Left lung (tissue), 10 donors: ENCODE measurements around the gene CGGBP1. TPM values are rescaled to one million over a fixed set of nuclear protein-coding genes. Genes with fewer than 3 reads are reported as not detected.

Experiments
- ATAC-seq: fragments of 200-7000 bp; cut with Tn5 transposase; one replicate; pipeline ENCODE4 v1.9.1; 2020; ENCODE audit warnings: moderate library complexity
- DNase-seq, 4 donors: peaks; one replicate each; pipeline ENCODE4 v3.0.0-alpha.2; 2013 to 2020
- H3K27ac ChIP-seq, 2 donors: fragments of 200-600 bp; sonication (generic) in 1 of 2; one replicate each; pipeline versions ENCODE4 v1.5.0 to v1.8.0; 2020 to 2021
- H3K27me3 ChIP-seq, 2 donors: fragments of 200-600 bp; sonication (generic) in 1 of 2; one replicate each; pipeline versions ENCODE4 v1.5.0 to v1.8.0; 2020 to 2021
- H3K36me3 ChIP-seq, 2 donors: fragments of 200-600 bp; sonication (generic) in 1 of 2; one replicate each; pipeline versions ENCODE4 v1.5.0 to v1.8.0; 2020 to 2021
- H3K4me1 ChIP-seq, 2 donors: fragments of 200-600 bp; one replicate each; pipeline ENCODE4 v1.8.0; 2021
- H3K4me3 ChIP-seq, 2 donors: fragments of 200-600 bp; sonication (generic) in 1 of 2; one replicate each; pipeline versions ENCODE4 v1.5.0 to v1.8.0; 2020 to 2021; ENCODE audit warnings: mild to moderate bottlenecking in 1 of 2
- H3K9me3 ChIP-seq, 2 donors: fragments of 200-600 bp; sonication (generic) in 1 of 2; one replicate each; pipeline versions ENCODE4 v1.5.0 to v1.8.0; 2020 to 2021
- CTCF ChIP-seq, 2 donors: fragments of 200-600 bp; sonication (generic) in 1 of 2; IDR thresholded peaks; one replicate each; pipeline versions ENCODE4 v1.5.0 to v1.8.0; 2021; ENCODE audit warnings: antibody characterized with exemption in 2 of 2
- intact Hi-C, 2 donors: fragments of 100-400 bp; cut with DNase I; formaldehyde crosslinking; loops; one replicate each; pipeline versions ENCODE4 v1.11.2 to v1.14.2; 2022
- polyA plus RNA-seq, 6 donors: library from polyadenylated mRNA; unstranded; fragments of 120-200 nt; gene quantifications; one replicate each; pipeline ENCODE4 v1.2.1, GENCODE V29; 2013; ENCODE audit not compliant: insufficient read length in 6 of 6
- total RNA-seq, 2 donors: library from RNA; stranded (reverse); fragmentation: NEBNext Ultra II Directional; extraction: Animal tissue kit (Norgen Biotek cat#: 25700); gene quantifications; one replicate each; pipeline ENCODE4 v1.2.1, GENCODE V29; 2021
- donor health status: DM: no; HTN: yes; CAD: no.
- donor health status: DM: no; HTN: no; CAD: no.

CGGBP1 gene
- total and polyA plus RNA-seq, 8 donors = 62.3 to 142 (median 128) TPM

- DNase-seq (no peak), ATAC-seq (no peak)
- Histone ChIP-seq H3K27me3 (no peaks in the 10 kb centered on the region), H3K9me3 (no peaks in the 10 kb centered on the region), H3K27ac (no peak overlapping the region), H3K4me3 (no peak overlapping the region), H3K4me1 (no peaks in the 10 kb centered on the region), H3K36me3 (no peaks in the 10 kb centered on the region)
- TF ChIP-seq CTCF (IDR thresholded peaks at IDR 0.05) = no peak
- intact Hi-C loops = no loop called here
Observed at GRCh38 chr3:88040529-88040928, 18.3 kb downstream of the CGGBP1 start.

DNA sequence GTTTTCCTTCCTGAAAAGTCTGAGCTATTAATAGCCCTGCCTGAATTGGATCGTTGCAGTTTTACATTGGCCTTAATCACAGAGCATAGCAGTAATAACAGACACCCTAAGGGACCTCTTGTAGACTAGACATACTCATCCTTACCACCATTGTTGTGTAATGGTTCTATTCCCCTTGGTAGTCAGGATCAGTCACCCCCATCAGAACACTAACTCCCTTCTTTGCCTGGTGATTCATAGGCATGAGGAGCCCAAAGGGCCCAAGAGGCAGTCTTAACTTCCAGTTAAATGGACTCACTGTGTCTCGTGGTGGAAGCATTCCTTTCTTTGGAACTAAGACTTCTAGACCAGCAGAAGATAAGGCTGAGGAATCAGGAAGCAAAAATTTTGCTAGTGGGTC is 20.2 kb downstream of the CGGBP1 start:
- H3K9me3 ChIP-seq = no peaks in the 10 kb centered on the region
- no peaks in the 10 kb centered on the region for H3K36me3 ChIP-seq
- no peak for ATAC-seq
- H3K27ac ChIP-seq = no peak overlapping the region
- H3K4me3 ChIP-seq = no peak overlapping the region
- DNase-seq = no peak
- intact Hi-C loops = no loop called here
- H3K4me1 ChIP-seq = peaks cover 0 to 4% of the 10 kb centered on the region in 2 donors
- TF ChIP-seq CTCF (IDR thresholded peaks at IDR 0.05) = no peak
- no peaks in the 10 kb centered on the region for H3K27me3 ChIP-seq

DNA sequence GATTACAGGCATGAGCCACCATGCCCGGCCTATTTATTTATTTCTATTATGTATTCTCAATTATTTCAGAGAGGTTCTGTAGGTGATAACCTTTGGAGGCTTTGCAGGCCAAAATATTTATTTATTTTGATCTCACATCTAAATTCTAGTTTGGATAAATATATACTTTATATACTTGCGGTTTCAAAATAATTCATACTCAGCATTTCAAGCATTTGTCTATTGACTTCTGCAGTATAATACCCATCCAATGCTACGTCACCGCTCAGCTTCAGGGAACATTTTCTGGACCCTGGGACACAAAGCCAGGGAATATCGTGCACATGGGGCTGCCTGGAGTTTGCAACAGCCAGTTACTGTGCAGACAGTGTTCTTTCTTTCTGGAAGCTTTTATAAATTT is 22.6 kb downstream of the CGGBP1 start:
- intact Hi-C loops = no loop called here
- no peak for TF ChIP-seq CTCF (IDR thresholded peaks at IDR 0.05)
- no peak overlapping the region for H3K27ac ChIP-seq
- DNase-seq = no peak
- no peak overlapping the region for H3K4me3 ChIP-seq
- ATAC-seq = no peak
- H3K27me3 ChIP-seq = no peaks in the 10 kb centered on the region
- no peaks in the 10 kb centered on the region for H3K36me3 ChIP-seq
- H3K4me1 ChIP-seq = peaks cover 0 to 21% of the 10 kb centered on the region in 2 donors
- no peaks in the 10 kb centered on the region for H3K9me3 ChIP-seq

GRCh38 chr3:88034491-88035275 is 24.1 kb downstream of the CGGBP1 start:
- Histone ChIP-seq H3K36me3 (no peaks in the 10 kb centered on the region), H3K4me1 (peaks cover 0 to 34% of the 10 kb centered on the region in 2 donors), H3K27ac (no peak overlapping the region), H3K9me3 (no peaks in the 10 kb centered on the region), H3K4me3 (no peak overlapping the region), H3K27me3 (no peaks in the 10 kb centered on the region)
- intact Hi-C loops = no loop called here
- TF ChIP-seq CTCF (IDR thresholded peaks at IDR 0.05) = no peak
- ATAC-seq (peak; percentile 50), DNase-seq (no peak)

GRCh38 chr3:88033808-88034207 is 25.0 kb downstream of the CGGBP1 start:
- Histone ChIP-seq H3K4me1 (peaks cover 0 to 34% of the 10 kb centered on the region in 2 donors), H3K27me3 (no peaks in the 10 kb centered on the region), H3K9me3 (no peaks in the 10 kb centered on the region), H3K27ac (no peak overlapping the region), H3K36me3 (no peaks in the 10 kb centered on the region), H3K4me3 (no peak overlapping the region)
- intact Hi-C loops = no loop called here
- TF ChIP-seq CTCF (IDR thresholded peaks at IDR 0.05) = no peak
- ATAC-seq = no peak
- DNase-seq = no peak
